ENCODE measurements around the gene APOBEC3A.

DNA sequence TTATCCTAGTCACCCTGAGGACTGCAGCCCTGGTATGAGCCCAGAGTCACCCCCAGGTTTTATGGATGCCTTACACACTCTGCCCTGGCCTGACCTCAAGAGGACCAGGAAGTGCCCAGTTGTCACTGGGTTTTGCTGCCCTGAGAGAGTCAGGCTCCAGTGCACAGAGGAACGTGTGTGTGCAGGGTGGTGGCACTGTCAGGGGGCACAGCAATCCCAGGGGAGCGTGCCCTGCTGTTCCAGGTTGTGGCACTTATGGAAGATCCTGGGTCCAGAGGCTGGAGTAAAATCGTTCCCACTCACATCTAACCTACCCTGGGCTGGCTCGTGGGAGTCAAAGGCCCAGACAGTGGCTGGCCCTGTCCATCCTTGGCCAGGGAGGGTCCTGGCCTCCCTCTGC lies 7.6 kb downstream of the APOBEC3A start:
- no peak for TF ChIP-seq POLR2AphosphoS5 (IDR thresholded peaks at IDR 0.05; ENCODE audit: low read depth, low read length)
- no peak for TF ChIP-seq TAF1 (IDR thresholded peaks at IDR 0.05; ENCODE audit: borderline replicate concordance, insufficient read depth, low read length)
